Measurements from ENCODE around the gene CDK6.

Gene CDK6

DNA sequence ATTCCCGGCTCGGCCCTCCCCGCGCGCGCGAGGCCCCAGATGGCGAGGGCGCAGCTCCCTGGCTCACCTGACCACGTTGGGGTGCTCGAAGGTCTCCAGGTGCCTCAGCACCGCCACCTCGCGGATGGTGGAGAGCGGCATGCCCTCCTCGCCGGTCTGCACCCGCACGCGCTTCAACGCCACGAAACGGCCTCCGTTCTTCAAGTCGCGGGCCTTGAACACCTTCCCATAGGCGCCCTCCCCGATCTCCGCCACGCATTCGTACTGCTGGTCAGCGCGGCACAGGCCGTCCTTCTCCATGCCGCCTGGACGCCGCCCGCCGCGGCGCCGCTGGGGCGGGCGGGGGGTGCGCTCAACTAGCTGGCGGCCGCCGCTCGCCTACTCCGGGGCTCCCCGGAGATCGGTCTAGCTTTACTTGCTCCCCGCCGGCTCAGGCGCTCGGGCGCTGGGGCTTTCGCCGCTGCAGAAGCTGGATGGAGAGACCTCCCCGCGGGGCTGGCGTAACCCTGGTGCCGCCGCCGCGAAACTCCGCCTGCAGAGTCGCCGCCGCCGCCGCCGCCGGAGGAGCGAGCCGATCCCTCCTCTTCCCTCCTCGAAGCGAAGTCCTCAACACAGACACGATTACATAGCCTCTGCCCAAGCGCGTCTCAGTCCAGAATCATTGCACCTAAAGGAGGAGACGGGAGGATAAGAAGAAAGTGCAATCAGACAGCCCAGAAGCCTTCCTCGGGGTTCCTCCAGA is 3.2 kb downstream of the CDK6 start:
- peak; percentile 56 for DNase-seq (ENCODE audit: insufficient read length)
- peak; percentile 94 for FAIRE-seq
- TF ChIP-seq POLR2A (IDR thresholded peaks at IDR 0.05; ENCODE audit: low read depth, low read length) (peak; percentile 55; the same call in 1 of the 2 replicates), TAF1 (IDR thresholded peaks at IDR 0.05; ENCODE audit: borderline replicate concordance, low read depth, low read length) (no peak), POLR2AphosphoS5 (IDR thresholded peaks at IDR 0.05; ENCODE audit: low read depth, low read length) (peak; percentile 69; the same call in 1 of the 2 replicates)

DNA sequence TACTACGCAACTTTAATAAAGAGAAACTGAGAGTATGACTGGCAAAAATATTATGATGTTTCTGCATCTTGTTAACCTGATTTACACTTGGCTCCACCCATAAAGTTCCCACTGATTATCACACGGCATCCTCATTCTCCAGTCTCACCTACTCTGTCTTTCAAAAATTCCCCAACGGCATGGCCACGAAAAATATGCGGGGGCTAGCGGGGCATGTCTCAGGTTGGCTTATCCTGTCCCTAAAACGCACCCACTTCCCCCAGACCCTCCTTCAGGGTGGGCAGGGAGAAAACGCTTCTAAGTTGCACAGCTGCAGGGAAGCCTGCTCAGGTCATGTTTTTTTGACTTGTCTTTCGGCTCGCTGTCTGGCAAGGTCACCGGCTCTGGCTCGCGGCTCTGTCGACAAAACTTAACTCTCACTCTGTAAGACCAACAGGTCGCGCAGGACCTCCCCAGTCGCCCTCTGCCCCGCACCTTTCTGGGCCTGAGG is 3.8 kb downstream of the CDK6 start:
- TF ChIP-seq TAF1 (IDR thresholded peaks at IDR 0.05; ENCODE audit: borderline replicate concordance, low read depth, low read length) (no peak), POLR2A (IDR thresholded peaks at IDR 0.05; ENCODE audit: low read depth, low read length) (peak; percentile 15; the same call in 1 of the 2 replicates)
- FAIRE-seq, result no peak
- no peak for DNase-seq (ENCODE audit: insufficient read length)

DNA sequence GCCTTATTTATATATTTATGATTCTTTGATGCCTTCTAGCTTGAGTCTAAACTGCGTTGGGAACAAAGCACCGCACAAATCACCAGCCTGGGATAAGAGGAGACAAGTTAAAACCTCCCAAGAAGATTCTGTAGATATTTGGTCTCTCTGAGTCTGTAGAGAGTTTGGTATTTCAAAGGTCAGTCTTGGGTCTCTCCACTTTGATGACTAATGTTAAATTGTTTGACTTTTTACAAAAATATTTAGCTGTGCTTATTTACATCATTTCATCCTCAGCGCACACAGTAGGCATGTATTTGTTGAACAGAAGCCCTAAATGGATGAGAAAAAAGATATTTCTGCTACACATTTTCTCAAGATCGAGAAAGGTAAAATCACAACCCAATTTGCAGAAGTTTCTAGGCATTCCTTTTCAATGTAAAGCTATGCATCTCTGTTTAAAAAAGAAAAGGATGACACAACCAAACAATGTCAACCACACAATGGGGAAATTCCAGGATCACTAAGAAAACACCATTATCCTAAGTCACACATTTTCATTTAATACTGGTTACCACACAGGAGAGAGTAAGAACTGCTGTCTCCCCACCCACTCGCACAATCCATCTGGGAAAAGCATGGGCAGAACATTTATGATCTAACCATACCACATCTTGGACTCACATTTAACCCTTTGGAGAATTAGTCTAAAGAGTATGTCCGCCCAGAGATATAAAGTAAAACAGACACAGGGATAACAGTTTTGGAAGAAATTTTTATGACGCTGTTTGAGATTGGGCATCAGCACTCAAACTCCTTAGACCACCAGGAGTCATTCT is 4.4 kb downstream of the CDK6 start:
- FAIRE-seq (peak; percentile 50), DNase-seq (ENCODE audit: insufficient read length) (no peak)
- TF ChIP-seq POLR2AphosphoS5 (IDR thresholded peaks at IDR 0.05; ENCODE audit: low read depth, low read length) (0 out of 2 replicates have a peak, but pooled peaks have one; percentile 10), POLR2A (IDR thresholded peaks at IDR 0.05; ENCODE audit: low read depth, low read length) (peak; percentile 41; the same call in 1 of the 2 replicates), TAF1 (IDR thresholded peaks at IDR 0.05; ENCODE audit: borderline replicate concordance, low read depth, low read length) (no peak)

DNA sequence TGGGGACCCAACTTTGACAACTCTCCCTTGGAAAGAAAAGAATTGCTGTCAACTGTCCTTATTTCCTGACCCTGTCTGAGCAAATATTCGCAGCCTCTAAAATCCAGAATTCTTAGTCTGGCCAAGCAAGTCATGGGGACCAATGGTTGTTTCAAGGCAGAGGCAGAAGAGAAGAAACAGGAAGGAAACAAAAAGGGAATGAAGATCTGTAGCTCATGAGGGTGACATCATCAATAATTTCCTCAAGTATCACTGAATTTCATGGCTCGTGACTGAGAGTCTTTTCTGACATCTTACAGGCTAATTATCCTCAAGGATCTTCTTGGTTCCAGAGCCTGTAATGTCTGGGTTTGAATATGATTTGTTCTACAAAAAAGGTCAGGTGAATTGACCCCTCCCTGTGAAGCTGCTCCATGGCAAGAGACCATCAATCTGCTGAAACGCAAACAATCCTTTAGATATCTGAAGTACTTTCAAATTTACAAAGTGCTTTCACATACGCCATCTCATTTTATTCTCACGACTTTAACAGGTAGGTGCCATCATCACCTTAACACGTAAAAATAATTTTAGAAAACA is 5.8 kb downstream of the CDK6 start:
- no peak for TF ChIP-seq POLR2AphosphoS5 (IDR thresholded peaks at IDR 0.05; ENCODE audit: low read depth, low read length)
- TF ChIP-seq TAF1 (IDR thresholded peaks at IDR 0.05; ENCODE audit: borderline replicate concordance, low read depth, low read length), result no peak
- TF ChIP-seq POLR2A (IDR thresholded peaks at IDR 0.05; ENCODE audit: low read depth, low read length), result no peak
- DNase-seq (ENCODE audit: insufficient read length) (no peak), FAIRE-seq (peak; percentile 53)

DNA sequence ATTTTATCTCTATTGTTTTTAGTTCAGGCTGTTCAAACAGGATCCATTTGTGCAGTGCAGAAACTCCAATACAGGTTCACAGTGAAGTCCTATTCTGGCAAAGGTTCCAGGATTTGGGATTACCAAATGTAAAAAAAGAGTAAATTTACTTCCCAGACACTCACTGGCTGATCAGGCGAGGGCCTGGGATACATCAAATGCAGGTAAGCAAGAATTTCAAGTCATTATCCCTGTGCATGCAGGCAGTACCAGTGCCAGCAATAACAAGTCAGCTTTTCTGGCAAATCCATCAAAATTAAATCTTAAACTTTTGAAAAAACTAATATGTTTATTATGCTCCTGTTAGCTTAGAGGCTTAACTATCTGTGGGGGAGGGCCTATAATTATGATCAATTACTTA is 6.3 kb downstream of the CDK6 start:
- DNase-seq (ENCODE audit: insufficient read length) (no peak), FAIRE-seq (no peak)

DNA sequence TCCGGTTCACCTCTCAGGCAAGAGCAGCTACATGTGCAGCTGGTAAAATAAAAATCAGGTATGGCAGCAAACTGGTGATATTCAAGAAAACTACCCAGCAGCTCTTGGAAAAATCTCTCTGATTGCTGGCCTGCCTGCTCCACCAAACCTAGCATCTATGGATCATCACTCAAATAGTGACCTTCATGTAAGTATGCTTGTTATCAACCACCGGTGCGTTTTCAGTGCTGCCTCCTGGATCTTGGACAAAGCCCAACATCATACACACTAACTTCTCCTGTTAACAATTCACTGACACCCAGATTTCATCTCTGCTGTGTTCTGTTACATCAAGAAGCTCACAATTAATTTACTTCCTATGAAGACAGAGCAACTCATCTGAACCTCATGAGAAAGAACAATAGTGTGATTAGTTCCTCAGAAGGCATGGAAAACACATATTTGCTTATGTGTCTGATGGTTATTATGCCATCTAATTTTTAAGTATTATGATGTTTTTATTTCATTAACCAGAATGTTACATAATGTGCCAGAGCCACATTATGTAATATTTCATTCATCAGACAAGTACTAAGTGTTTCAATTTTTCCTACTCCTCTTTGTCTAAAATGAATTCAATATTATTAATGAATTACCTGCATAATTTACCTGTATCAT is 8.8 kb downstream of the CDK6 start:
- TF ChIP-seq POLR2A (IDR thresholded peaks at IDR 0.05; ENCODE audit: low read depth, low read length) (peak; percentile 40; the same call in 1 of the 2 replicates), TAF1 (IDR thresholded peaks at IDR 0.05; ENCODE audit: borderline replicate concordance, low read depth, low read length) (no peak), POLR2AphosphoS5 (IDR thresholded peaks at IDR 0.05; ENCODE audit: low read depth, low read length) (0 out of 2 replicates have a peak, but pooled peaks have one; percentile 35)

More for the DNA sequence above, 6.3 kb downstream of the CDK6 start:
- TF ChIP-seq POLR2AphosphoS5 (IDR thresholded peaks at IDR 0.05; ENCODE audit: low read depth, low read length) (no peak), TAF1 (IDR thresholded peaks at IDR 0.05; ENCODE audit: borderline replicate concordance, low read depth, low read length) (no peak), POLR2A (IDR thresholded peaks at IDR 0.05; ENCODE audit: low read depth, low read length) (no peak)

DNA sequence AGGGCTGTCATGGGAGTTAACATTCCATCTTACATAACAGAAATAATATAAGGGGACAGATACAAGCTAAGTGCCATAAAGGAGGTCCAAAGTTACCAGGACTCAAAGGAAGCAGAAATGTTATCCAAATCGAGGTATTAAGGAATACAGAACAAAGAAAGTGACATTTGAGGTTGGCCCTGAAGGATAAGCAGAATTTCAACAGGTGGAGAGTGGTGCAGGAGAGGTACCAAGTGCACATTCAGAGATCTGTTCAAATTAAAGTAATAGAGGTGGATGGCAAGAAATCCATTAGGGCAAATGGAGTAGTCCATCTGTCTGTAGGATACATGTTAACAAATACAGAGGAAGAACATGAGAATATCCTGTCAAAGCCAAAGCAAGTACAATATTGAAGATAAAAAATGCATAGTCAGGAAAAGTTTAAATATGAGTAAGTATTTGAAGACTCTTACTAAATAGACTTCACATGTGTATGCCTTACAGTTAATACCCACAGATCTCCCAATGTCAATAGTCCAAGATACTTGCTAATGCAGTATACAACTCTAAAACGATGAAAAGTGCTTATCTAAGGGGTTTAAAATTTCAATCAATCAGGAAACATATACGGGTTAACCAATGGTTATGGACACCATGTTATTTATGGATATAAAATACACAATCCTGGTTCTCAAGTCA is 10.0 kb downstream of the CDK6 start:
- FAIRE-seq (peak; percentile 5), DNase-seq (ENCODE audit: insufficient read length) (no peak)
- TF ChIP-seq POLR2A (IDR thresholded peaks at IDR 0.05; ENCODE audit: low read depth, low read length) (no peak), POLR2AphosphoS5 (IDR thresholded peaks at IDR 0.05; ENCODE audit: low read depth, low read length) (no peak), TAF1 (IDR thresholded peaks at IDR 0.05; ENCODE audit: borderline replicate concordance, low read depth, low read length) (no peak)

More for the DNA sequence above, 8.8 kb downstream of the CDK6 start:
- FAIRE-seq (peak; percentile 40), DNase-seq (ENCODE audit: insufficient read length) (no peak)

DNA sequence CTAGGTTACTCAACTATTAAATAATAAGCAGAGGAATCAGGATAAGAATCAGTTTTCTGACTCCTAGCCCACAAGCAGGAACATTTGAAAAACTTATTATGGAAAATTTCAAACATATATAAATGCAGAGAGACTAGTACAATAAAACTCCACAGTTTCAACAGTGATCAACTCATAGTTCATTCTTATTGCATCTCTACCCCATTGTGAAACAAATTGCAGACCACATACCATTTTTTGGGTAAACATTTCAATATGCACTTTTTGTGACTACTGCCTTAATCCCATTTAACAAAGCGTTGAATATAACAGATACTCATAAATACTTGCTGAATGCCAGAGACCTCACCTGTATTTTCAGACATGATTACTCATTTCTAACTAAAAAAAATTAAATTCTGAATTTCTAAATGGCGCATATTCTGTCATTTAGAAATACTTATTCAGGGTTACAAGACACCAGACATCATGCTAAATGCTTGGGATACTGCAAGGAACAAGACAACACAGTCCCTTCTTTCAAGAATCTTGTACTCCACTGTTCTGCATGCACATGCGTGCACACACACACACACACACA is 11.4 kb downstream of the CDK6 start:
- FAIRE-seq, result no peak
- TF ChIP-seq POLR2A (IDR thresholded peaks at IDR 0.05; ENCODE audit: low read depth, low read length) (no peak), TAF1 (IDR thresholded peaks at IDR 0.05; ENCODE audit: borderline replicate concordance, low read depth, low read length) (no peak), POLR2AphosphoS5 (IDR thresholded peaks at IDR 0.05; ENCODE audit: low read depth, low read length) (peak; percentile 41; the same call in 1 of the 2 replicates)
- DNase-seq (ENCODE audit: insufficient read length), result no peak

DNA sequence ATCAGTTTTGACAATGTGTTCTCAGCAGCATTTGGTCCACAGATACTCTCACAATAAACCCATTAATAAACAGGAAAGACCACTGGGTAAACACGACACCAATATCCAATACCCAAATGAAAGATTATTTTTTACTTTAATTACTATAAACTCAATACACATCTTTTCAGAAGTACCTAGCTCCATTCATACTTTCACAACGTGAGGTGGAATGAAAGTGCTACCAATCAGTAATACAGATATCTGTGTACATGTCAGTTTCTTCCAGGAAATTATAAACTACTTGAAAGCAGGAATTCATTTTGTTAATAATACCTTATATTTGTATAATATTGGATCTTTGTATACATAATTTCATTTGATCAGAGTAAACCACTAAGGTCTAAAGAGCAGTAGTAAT is 11.9 kb downstream of the CDK6 start:
- TF ChIP-seq TAF1 (IDR thresholded peaks at IDR 0.05; ENCODE audit: borderline replicate concordance, low read depth, low read length), result no peak
- TF ChIP-seq POLR2AphosphoS5 (IDR thresholded peaks at IDR 0.05; ENCODE audit: low read depth, low read length), result no peak
- TF ChIP-seq POLR2A (IDR thresholded peaks at IDR 0.05; ENCODE audit: low read depth, low read length), result no peak
- FAIRE-seq (no peak), DNase-seq (ENCODE audit: insufficient read length) (no peak)

DNA sequence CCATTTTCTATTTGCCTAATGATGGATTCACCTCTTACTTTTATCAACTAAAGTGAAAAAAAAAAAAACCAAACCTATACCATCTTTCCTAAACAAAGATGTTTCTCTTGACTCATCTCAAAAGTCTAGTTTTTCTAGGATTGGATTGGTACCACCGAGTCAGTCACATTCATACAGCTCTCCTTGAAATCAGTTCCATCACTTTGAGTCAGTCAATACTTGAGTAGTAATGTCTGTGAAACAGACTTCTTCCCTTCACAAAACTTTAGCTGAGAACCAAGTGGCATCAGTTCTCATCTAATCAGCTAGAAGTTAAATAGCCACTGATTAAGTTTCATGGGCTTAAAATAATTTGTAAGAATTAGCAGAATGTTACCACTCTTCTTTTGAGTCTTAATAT is 13.3 kb downstream of the CDK6 start:
- DNase-seq (ENCODE audit: insufficient read length) (no peak), FAIRE-seq (peak; percentile 40)
- no peak for TF ChIP-seq TAF1 (IDR thresholded peaks at IDR 0.05; ENCODE audit: borderline replicate concordance, low read depth, low read length)
- TF ChIP-seq POLR2A (IDR thresholded peaks at IDR 0.05; ENCODE audit: low read depth, low read length), result no peak
- no peak for TF ChIP-seq POLR2AphosphoS5 (IDR thresholded peaks at IDR 0.05; ENCODE audit: low read depth, low read length)
